Lung (tissue), 13 donors: Measurements from ENCODE around the gene OR6N2. TPM values are rescaled to one million over a fixed set of nuclear protein-coding genes. Genes with fewer than 3 reads are reported as not detected.

Experiments used
- ATAC-seq: fragments of 200-7000 bp; cut with Tn5 transposase; one replicate; pipeline ENCODE4 v1.9.1; 2020; ENCODE audit warnings: moderate number of reproducible peaks; ENCODE audit not compliant: insufficient read depth, low FRiP score
- DNase-seq, 3 donors: peaks; one replicate each; pipeline ENCODE4 v3.0.0-alpha.2; 2013 to 2017
- H3K27ac ChIP-seq, 2 donors: one replicate each; pipeline ENCODE4 v1.5.1; 2013; ENCODE audit warnings: mild to moderate bottlenecking in 2 of 2, moderate library complexity in 2 of 2, control low read depth in 1 of 2, inconsistent platforms in 1 of 2, low read depth in 1 of 2, low read length in 1 of 2
- H3K27me3 ChIP-seq, 3 donors: one replicate each; pipeline ENCODE4 v1.5.1; 2013; ENCODE audit warnings: low read length in 2 of 3; ENCODE audit not compliant: control insufficient read depth in 3 of 3, insufficient read depth in 3 of 3
- H3K36me3 ChIP-seq, 4 donors: one replicate each; pipeline ENCODE4 v1.5.1; 2013; ENCODE audit warnings: low read length in 4 of 4, mild to moderate bottlenecking in 1 of 4, moderate library complexity in 1 of 4; ENCODE audit not compliant: control insufficient read depth in 4 of 4, insufficient read depth in 4 of 4
- H3K4me1 ChIP-seq, 5 donors: one replicate each; pipeline ENCODE4 v1.5.1; 2013; ENCODE audit warnings: low read length in 5 of 5, mild to moderate bottlenecking in 2 of 5, moderate library complexity in 1 of 5; ENCODE audit not compliant: control insufficient read depth in 5 of 5, insufficient read depth in 5 of 5
- H3K4me3 ChIP-seq: one replicate; pipeline ENCODE4 v1.5.1; 2013; ENCODE audit warnings: mild to moderate bottlenecking, control low read depth, moderate library complexity
- H3K9ac ChIP-seq, 2 donors: one replicate each; pipeline ENCODE4 v1.5.1; 2013; ENCODE audit warnings: low read length in 2 of 2, control low read depth in 1 of 2; ENCODE audit not compliant: insufficient read depth in 1 of 2
- H3K9me3 ChIP-seq, 4 donors: one replicate each; pipeline ENCODE4 v1.5.1; 2013; ENCODE audit warnings: low read length in 3 of 4, mild to moderate bottlenecking in 1 of 4, moderate library complexity in 1 of 4; ENCODE audit not compliant: control insufficient read depth in 4 of 4, insufficient read depth in 3 of 4
- WGBS, 2 donors: extraction: QIAGEN DNeasy Blood & Tissue Kit; methylation state at CpG; one replicate each; pipeline ENCODE4 v1.1.7; 2013; 5-methylcytosine and 5-hydroxymethylcytosine counted together
- polyA plus RNA-seq, 2 donors: library from polyadenylated mRNA; stranded (reverse); fragments of 200-250 nt; gene quantifications; one replicate each; pipeline ENCODE4 v1.2.1, GENCODE V29; 2013
- small RNA-seq: library from RNA; depleted of rRNA; stranded (forward); fragments of <200 nt; gene quantifications from one replicate; pipeline ENCODE3, GENCODE V24; 2014; ENCODE audit warnings: low replicate concordance
- total RNA-seq, 2 donors: library from RNA; depleted of rRNA in 1 of 2; stranded (reverse); fragments of >200 nt in 1 of 2; gene quantifications; one replicate each; pipeline ENCODE4 v1.2.1, GENCODE V29; 2014 to 2021
- TF ChIP-seq, protein P1 (sequence below): IDR thresholded peaks from 2 replicates; pipeline ENCODE4 v1.5.1; 2012; ENCODE audit warnings: mild to moderate bottlenecking; ENCODE audit errors: control extremely low read depth, extremely low read depth
- donor health status: control.
- donor health status: control.
- donor health status: Bipolar disorder and iron deficiency.
- donor health status: healthy.
- donor health status: DM: yes; HTN: yes; CAD: no.

Gene OR6N2
- total and polyA plus RNA-seq, 4 donors = not detected

DNA sequence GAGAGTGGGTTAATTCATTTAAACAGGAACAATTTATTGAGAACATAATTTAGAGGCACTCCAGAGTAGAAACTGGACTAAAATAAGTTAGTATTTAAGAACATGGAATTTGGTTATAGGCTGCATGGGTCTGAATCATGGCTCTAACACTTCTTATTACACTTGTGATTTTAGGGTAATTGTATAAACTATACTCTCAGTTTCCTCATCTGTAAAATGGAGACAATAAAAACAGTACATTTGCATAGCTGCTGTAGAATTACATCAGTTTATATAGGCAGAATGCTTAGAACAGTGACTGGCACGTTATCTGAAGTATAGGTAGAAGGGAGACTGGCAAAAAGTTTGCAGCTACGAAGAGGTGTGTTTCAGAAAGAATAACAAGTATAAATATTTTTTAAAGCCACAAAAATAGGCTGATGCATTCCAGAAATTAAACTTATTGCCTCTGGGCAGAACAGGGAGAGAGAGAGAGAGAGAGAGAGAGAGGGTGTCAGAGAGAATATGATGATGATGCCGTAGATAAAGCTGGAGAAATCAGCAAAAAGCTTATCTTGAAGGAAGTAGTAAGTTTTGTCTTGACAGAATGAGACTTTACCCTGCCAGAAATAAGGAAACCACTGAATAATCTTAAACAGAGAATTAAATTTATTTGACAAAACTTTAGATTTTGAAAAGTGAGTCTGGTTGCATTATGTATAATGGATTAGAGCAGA is 52.3 kb downstream of the OR6N2 start:
- H3K4me3 ChIP-seq = no peak overlapping the region
- WGBS, 2 donors = 65% methylated on average over 3 of the region's 3 CpGs
- H3K27me3 ChIP-seq = no peaks in the 10 kb centered on the region
- no peaks in the 10 kb centered on the region for H3K36me3 ChIP-seq
- H3K9me3 ChIP-seq = no peaks in the 10 kb centered on the region
- ATAC-seq = no peak
- H3K4me1 ChIP-seq = no peaks in the 10 kb centered on the region
- no peak overlapping the region for H3K27ac ChIP-seq
- TF ChIP-seq, protein P1, sequence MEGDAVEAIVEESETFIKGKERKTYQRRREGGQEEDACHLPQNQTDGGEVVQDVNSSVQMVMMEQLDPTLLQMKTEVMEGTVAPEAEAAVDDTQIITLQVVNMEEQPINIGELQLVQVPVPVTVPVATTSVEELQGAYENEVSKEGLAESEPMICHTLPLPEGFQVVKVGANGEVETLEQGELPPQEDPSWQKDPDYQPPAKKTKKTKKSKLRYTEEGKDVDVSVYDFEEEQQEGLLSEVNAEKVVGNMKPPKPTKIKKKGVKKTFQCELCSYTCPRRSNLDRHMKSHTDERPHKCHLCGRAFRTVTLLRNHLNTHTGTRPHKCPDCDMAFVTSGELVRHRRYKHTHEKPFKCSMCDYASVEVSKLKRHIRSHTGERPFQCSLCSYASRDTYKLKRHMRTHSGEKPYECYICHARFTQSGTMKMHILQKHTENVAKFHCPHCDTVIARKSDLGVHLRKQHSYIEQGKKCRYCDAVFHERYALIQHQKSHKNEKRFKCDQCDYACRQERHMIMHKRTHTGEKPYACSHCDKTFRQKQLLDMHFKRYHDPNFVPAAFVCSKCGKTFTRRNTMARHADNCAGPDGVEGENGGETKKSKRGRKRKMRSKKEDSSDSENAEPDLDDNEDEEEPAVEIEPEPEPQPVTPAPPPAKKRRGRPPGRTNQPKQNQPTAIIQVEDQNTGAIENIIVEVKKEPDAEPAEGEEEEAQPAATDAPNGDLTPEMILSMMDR = no peak
- H3K9ac ChIP-seq = no peak overlapping the region
- DNase-seq = no peak

- TF ChIP-seq, protein P1 = no peak
- no peak for DNase-seq
- no peak for ATAC-seq
- Histone ChIP-seq H3K27ac (no peak overlapping the region), H3K27me3 (no peaks in the 10 kb centered on the region), H3K9me3 (no peaks in the 10 kb centered on the region), H3K4me3 (no peak overlapping the region), H3K4me1 (no peaks in the 10 kb centered on the region), H3K36me3 (no peaks in the 10 kb centered on the region), H3K9ac (no peak overlapping the region)
- 96 to 98% methylated on average over 5 of the region's 5 CpGs for WGBS, 2 donors
Observed at GRCh38 chr1:158724442-158724841, 56.6 kb downstream of the OR6N2 start.

Small RNA genes within 50 kb of the gene (small RNA-seq; reads per million reads assigned to genes)
- gene OR2AQ1P = not detected

Other genes starting within 250 kb of the OR6N2 start
- gene OR6Y1, start 226.8 kb downstream of the OR6N2 start, total RNA-seq = not detected
- not detected for gene OR6Y1, start 226.8 kb downstream of the OR6N2 start, polyA plus RNA-seq
- gene OR6P1, start 210.6 kb downstream of the OR6N2 start, total RNA-seq = not detected
- not detected for gene OR6P1, start 210.6 kb downstream of the OR6N2 start, polyA plus RNA-seq
- gene OR10X1, start 201.3 kb downstream of the OR6N2 start, total RNA-seq = not detected
- gene OR10X1, start 201.3 kb downstream of the OR6N2 start, polyA plus RNA-seq = not detected
- gene OR10Z1, start 175.9 kb downstream of the OR6N2 start, total RNA-seq = not detected
- not detected for gene OR10Z1, start 175.9 kb downstream of the OR6N2 start, polyA plus RNA-seq
- gene SPTA1, start 94.5 kb downstream of the OR6N2 start, total RNA-seq = 10 to 100 TPM in 1 of 2 donors, under 1 TPM in 1; 0.31 to 21.1 TPM
- gene SPTA1, start 94.5 kb downstream of the OR6N2 start, polyA plus RNA-seq = under 1 TPM; 0.02 to 0.17 TPM
- not detected for gene OR6K2, start 80.6 kb downstream of the OR6N2 start, total RNA-seq
- not detected for gene OR6K2, start 80.6 kb downstream of the OR6N2 start, polyA plus RNA-seq
- gene OR6K3, start 60.5 kb downstream of the OR6N2 start, total RNA-seq = under 1 TPM in 1 of 2 donors, not detected in 1; 0.09 TPM
- gene OR6K3, start 60.5 kb downstream of the OR6N2 start, polyA plus RNA-seq = under 1 TPM; 0.06 to 0.12 TPM
- gene OR6K6, start 26.5 kb downstream of the OR6N2 start, total RNA-seq = not detected
- gene OR6K6, start 26.5 kb downstream of the OR6N2 start, polyA plus RNA-seq = not detected
- gene OR6N1, start 9.0 kb downstream of the OR6N2 start, total RNA-seq = under 1 TPM in 1 of 2 donors, not detected in 1; 0.80 TPM
- 1 to 10 TPM in 1 of 2 donors, not detected in 1; 8.7 TPM for gene OR6N1, start 9.0 kb downstream of the OR6N2 start, polyA plus RNA-seq
- gene MNDA, start 50.1 kb upstream of the OR6N2 start, total RNA-seq = 10 to 100 TPM; 25.0 to 27.2 TPM
- gene MNDA, start 50.1 kb upstream of the OR6N2 start, polyA plus RNA-seq = 100 to 1,000 TPM in 1 of 2 donors, 1 to 10 TPM in 1; 8.5 to 108 TPM
- 1 to 10 TPM in 1 of 2 donors, under 1 TPM in 1; 0.95 to 2.4 TPM for gene PYHIN1, start 150.3 kb upstream of the OR6N2 start, total RNA-seq
- gene PYHIN1, start 150.3 kb upstream of the OR6N2 start, polyA plus RNA-seq = under 1 TPM; 0.43 to 0.94 TPM
- gene IFI16, start 228.7 kb upstream of the OR6N2 start, total RNA-seq = 10 to 100 TPM; 60.7 to 86.3 TPM
- 100 to 1,000 TPM in 1 of 2 donors, 10 to 100 TPM in 1; 76.4 to 124 TPM for gene IFI16, start 228.7 kb upstream of the OR6N2 start, polyA plus RNA-seq